Limb (tissue), 2 donors: ENCODE measurements around the gene UQCRC1.

Experiments
- DNase-seq, 2 donors: peaks; one replicate each; pipeline ENCODE4 v3.0.0-alpha.2; 2016; ENCODE audit errors: extremely low spot score in 2 of 2

UQCRC1 gene

DNA sequence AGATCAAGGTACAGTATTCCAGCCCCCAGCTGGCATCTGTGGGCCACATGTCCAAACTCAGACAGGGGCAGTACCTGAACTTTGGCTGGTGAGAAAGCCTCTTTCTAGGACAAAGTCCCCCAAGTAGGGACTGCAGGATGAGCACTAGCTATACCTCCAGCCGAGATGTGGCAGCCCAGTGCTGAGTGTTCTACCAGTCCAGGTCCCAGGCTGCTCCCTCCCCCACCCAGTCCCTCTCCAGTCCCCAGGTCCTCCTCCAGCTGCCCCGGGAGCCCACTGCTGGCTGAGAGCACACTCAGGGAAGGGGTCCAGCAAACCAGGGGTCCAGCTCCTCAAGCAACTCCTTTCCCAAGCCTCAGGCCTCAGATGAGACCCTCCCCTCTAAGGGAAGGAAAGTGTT is 24.3 kb upstream of the UQCRC1 start:
- no peak for DNase-seq

DNA sequence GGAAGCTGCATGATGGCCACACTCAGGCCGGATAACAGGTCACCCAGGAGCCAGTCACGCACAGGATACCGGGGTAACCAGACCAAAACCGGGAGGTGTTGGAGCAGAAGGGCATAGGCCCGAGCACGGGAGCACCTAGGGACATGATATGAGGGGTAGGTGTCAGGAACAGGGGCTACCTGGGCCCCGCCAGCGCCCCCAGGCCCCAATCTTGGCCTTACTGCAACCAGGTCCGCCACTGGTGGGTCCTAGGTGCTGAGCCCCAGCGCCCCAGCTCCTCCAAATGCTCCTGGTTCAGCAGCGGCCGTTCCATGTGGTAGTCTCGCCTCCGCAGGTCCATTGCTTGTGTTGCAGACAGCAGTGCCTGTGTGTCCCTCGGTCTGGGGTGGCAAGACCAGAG is 23.8 kb upstream of the UQCRC1 start:
- DNase-seq, result no peak

DNA sequence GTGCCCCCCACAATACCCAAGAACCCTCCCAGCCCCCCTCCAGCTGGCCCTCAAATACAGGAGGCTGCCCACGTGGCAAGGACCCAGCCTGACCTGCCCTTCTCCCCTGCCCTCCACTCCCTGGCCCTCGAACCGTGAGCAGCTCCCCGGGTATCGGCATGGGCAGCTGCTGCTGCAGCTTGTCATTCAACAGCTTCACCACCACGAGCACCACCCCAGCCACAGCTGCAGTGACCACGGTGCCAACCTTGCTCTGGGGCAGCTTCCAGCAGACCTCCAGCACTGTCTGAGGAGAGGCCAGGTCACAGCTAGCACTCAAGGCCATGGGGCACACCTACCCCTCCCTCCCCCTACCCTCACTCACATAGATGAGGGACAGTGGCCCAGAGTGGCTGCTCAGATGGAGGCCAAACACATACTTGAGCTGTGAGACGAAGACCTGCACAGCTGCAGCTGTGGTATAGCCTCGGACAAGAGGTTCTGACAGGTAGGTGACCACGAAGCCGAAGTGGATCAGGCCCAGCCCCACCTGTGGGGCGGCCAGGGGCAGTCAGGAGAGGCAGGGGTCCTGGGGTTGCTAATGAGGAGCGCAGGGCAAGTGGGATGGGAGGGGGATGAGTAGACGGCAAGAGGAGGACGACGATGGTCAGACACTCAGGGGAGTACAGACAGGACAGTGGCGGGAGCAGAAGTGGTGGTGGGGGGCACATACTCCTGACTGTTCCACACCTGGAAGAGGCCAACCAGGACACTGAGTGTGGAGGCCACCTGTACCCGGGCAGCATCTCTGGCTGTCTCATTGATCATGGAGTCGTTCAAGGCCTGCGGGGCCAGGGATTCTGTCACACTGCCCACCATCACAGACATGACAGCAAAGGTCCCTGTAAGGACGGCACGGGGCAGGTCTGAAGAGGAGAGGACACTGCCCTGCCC is 22.3 kb upstream of the UQCRC1 start:
- no peak for DNase-seq

DNA sequence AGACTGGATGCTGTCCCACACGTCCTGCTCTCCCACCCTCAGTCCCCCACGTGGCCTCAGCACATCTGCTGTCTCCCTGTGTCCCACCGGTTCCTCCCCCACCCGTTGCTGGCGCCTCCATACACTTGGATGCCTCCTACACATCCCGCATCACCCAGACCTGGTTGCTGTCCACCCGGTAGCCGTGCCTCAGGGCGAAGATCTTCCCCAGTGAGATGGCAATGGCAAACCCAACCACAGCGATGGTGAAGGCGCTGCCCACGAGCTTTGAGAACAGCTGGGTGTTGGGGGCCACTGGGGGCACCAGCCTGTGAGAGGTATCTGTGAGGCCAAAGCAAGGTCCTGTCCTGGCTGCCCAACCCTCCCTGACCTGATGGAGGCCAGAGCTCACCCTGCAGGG is 21.4 kb upstream of the UQCRC1 start:
- no peak for DNase-seq

DNA sequence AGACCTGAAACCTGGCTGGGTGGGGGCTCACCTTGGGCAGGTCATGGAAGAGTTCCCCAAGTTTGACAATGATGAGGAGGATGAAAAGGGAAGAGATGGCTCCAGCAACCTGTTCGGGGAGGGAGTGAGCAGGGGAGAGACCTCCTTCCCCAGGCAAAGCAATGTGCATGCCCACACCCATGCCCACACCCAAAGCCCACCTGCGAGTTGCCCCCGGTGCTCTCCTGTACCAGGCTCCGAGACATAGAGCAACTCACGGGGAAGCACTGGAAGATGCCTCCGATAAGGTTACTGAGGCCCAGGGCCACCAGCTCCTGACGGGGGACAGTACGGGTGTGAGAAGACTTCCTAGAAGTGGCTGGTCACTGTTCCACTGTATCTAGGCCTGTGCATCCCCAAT is 21.0 kb upstream of the UQCRC1 start:
- no peak for DNase-seq

DNA sequence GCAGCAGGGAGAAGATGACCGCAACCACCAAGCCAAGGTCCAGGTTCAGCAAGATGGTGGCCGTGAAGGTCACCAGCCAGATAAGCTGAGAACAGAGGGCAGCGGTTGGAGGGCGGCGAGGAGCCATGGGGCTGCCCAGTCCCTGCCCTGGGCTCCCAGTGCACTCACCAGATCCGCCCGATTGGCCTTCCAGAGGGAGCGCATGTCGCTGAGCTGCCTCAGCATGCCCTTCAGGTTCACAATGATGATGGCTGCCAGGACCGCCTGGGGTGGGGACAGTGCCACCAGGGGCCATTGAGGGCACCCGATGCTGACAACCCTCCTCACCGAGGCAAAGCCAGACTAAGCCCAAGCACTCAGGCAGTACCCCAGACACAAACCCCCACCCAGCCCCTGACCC is 20.4 kb upstream of the UQCRC1 start:
- DNase-seq, result no peak

DNA sequence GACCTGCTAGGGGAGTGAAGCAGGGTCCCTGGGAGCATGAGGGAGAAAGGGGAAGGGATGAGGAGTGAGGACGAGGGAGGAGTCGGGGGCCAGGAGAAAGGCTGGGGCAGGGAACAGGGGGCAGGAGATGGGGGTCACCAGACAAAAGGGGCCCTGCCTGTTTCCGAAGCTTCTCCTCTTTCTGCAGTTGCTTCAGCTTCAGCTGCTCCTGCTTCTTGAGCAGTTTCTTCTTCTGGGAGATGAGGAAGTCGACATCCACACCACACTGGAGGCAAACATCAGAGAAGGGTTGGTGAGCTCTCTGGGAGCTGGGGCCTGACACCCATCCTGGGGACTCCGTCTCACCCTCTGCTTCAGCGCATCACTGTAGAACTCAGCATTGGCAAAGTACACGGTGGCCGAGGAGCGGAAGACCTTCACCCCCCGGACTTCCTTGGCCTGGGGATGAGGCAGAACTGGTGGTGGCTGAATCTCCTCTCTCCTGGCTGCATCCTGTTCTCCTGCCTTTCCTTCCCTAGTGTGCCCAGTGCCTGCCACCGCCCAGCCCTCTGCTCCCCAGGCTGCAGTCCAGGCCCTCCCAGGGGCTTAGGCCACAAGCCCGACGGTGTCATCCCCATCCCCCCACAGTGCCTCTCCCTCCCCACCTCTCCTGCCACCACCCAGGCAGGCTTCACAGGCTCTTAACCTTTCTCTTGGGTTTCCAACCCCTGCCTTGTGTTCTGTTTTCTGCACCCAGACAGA is 19.0 kb upstream of the UQCRC1 start:
- no peak for DNase-seq

DNA sequence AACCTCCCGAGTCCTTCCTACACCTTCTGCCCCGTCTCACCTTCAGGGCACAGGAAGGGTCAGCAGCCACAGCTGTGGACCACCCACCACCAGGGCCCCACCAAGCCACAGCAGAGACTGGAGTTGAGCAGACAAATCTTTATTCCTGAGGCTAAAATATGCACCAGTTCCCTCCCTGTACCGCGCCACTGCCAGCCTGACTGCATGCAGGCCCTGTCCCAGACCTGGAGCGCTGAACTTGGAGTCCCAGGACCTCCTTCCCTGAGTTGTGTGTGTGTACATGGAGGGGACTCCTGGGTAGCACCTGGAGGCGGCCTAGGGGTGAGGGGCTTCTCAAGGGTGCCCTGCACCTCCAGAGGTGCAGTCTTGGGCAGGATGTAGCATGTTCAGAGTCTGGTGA is 16.2 kb upstream of the UQCRC1 start:
- DNase-seq, result no peak

DNA sequence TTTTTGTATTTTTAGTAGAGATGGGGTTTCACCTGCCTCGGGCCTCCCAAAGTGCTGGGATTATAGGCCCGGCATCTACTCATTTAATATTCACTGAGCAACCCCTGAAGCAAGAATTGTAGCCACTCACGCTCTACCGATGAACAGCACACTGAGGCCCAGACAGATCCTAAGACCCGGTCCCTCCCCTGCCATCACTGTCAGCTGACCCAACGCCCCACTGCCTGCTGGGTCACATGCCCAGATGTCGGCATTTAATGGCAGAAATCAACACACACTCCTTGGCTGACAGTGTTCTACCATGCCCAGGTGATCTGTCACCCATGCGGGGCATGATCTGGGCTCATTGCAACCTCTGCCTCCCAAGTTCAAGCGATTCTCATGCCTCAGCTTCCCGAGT is 15.3 kb upstream of the UQCRC1 start:
- no peak for DNase-seq

DNA sequence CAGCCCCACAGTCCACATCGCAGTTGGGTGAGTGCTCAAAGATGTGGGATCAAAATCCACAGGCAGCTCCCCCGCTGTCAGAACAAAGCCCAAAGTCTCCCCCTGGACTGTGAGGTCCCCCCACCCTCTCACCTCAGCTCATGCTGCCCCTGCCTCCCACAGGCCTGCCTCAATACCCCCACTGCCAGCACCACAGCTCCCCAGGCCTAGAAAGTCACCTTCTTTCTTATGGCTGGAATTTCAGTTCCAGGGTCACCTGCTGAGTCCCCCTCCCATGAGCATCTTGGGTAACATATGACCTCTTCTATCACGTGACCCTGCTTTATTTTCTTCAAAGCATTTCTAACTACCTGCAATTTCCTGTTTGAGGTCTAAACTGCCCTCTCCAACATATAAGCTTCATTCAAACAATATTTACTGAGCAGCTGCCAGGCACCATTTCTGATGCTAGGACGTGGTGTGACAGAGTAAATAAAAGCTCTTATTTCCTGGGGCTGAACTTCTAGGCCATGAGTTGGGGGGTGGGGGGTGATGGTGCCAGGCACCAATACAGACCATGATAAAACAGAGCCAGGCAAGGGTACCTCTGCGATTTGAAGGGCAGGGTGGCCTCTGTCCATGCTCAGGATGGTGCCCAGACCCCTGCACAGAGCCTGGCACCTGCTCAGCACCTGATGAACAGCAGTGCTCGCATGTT is 14.6 kb upstream of the UQCRC1 start:
- no peak for DNase-seq

DNA sequence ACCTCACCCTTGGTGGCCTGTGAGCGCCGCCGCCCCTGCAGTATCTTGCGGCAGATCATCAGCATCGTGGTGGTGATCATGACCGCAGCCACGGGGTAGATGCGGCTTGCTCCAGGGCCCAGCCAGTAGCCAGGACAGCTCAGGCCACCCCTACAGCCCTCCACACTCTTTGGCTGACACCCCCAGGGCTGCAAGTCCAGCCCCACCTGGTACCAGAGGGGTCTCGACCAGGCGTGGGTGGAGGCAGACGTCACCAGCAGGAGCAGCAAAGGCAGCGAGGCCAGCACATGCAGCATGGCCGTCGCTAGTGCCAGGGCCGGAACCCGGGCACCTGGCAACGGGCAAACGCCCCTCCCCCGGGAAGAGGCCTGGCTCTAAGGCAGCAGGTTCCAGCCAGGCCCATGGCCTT is 12.0 kb upstream of the UQCRC1 start, which contains the start of gene TMEM89:
Gene TMEM89 (minus strand): TSS at position 309 of the 409 bp plus-strand sequence. CDS start 13 bp downstream, at position 296.
- no peak for DNase-seq

DNA sequence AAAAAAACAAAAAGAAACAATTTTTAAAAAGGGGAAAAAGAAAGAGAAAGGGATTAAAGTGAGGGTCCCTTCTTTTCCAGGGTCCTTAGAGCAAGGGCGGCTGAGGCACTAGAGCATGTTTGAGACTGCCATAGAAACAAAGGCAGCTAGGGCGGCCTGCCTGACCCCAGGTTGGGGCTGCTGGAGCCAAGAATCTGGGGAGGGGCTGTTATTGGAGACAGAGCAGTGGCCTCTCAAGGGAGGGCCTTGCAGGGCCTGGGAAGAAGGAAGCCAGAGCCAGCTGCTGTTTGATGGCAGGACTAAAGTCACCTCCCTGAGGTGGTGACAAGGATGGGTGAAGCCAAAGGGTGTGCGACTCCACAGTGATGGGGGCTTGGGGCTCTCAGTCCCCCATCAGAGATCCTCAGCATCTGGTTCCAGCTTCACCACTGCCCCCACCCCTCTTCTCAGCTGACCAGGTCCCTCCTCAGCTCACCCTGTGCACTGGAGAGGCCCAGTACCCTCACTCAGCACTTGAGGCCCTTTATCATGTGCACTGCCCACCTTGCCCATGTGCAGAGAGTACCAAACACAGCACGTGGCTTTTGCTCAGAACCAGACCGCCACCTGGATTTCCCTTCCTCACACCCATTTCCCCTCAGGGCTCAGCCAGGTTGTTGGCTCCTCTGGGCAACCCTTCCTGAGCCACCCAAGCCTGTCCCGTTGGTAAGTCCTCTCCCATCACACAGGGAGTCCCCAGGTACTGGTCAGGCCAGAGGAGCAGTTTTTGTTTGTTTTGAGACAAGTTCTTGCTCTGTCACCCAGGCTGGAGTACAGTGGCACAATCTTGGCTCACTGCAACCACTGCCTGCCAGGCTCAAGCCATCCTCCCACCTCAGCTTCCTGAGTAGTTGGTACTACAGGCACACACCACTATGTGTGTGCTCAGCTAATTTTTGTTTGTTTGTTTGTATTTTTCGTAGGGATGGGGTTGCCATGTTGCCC is 10.4 kb upstream of the UQCRC1 start:
- no peak for DNase-seq

DNA sequence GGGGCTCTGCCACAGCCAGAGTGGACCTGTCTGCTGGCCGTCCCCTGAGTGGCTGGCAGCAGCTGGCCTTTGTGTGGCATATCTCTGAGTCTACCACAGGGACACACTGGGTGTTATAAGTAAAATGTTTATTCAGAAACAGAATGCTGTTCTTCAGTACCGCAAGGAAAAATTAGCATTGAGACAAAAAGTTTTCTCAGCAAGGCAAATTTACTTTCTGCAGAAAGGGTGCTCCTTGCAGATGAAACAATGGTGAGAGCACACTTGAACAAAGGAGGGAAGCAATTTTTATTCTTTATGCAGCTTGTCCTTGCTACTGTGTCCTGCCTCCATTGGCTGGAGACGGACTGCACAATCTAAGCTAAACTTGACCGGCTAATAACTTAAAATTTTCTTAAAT is 8.1 kb upstream of the UQCRC1 start:
- DNase-seq, result no peak

DNA sequence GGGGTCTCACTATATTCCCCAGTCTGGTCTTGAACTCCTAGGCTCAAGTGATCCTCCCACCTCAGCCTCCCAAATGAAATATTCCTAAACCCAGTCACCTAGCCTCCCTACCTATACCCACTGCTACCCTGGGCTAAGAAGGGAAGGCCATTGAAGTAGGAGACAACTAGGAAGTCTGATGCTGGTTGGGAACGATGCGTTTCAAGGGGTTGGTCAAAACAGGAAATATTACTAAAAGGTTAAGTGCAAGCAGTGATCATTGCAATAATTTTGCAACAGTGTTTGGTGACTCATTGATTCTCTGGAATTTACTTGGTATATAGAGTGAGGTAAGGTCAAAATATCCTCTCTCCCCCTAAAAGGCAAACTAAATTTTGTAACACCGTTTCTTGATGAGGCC is 4.6 kb upstream of the UQCRC1 start:
- no peak for DNase-seq

DNA sequence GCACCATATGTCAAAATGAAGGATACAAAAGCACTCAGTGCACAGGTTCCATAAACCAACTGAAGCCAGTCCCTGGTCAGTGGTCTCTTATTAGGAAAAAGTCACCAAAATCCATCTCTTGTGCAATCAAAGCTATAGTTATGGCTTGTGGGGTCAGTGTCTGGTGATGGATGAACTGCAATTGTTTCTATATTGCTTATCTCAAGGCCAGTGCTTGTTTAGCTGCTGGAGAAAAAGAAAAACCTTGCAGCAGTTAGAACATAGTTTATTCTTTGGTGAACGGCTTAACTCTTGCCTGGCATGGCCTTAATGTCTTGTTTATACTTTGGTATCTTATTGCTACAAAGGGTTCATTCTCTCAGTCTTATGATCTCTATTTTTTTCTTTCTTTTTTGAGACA is 2.9 kb upstream of the UQCRC1 start:
- DNase-seq, result no peak

DNA sequence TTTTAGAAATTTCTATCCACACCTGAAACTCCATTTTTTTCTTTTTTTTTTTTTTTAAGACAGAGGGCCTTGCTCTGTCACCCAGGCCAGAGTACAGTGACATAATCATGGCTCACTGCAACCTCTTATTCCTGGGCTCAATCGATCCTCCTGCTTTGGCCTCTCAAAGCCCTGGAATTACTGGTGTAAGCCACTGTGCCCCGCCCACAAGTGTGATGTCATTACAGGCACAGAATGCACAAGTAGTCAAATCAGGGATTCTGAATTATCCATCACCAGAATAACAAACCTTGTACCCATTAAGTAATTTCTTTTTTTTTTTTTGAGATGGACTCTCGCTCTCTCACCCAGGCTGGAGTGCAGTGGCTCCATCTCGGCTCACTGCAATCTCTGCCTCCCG is 1.9 kb downstream of the UQCRC1 start:
- DNase-seq, result no peak

DNA sequence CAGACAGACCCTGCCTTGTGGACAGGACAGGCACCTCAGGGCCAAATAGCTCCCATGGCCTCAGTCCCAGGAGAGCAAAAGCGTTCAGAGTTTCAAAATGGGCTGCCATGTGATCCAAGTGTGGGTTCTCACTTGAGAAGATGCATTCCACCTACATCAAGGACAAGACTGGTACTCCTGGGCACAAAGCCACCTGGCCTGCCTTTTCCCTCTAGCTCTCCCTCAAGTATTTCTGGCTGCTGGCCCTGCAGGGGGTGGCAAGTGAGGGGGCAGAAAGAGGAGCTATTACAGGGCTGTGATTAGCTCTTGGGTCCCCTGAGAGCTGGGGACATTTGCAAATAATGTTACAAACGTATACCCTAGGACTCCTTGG is 7.8 kb downstream of the UQCRC1 start:
- DNase-seq, result no peak

DNA sequence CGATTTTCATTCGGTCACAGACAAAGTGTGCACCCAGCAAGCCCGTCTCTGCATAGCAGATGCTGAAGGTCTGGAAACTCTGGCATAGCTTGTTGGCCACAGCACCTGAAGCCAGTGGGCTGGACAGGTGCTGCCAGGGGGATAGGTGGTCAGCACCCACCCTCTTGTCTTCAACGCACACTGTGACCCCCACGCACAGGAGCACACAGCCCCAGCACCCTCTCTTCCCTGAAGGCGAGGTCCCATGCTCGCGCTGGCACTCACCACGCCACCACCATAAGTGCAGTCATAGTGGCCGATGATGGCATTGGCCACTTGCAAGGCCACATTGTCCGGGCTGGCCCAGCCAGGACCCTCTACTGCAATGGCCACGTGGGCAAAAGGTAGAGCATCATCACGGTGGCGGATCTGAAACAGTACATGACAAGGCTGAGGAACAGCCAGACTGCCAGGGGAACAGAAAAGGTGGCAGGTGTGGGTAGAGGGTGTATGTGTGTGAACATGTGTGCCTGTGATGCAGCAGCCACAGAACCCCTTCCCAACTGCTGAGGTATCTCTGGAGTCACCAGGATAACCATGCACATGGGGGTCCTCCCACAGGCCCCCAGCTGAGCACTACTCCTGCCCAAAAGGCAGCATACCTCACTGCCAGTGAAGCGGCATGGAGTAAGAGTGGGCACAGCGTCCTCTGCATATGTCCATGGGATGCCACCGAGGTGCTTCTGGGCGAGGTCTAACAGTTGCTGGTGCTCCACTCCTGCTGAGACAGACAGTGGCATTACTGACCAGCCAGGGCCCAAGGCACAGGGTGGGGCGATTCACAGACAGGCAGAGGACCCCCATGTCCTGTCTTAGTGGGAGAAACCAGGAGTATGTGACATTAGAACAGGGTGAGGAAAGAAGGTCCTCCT is 8.5 kb downstream of the UQCRC1 start:
- DNase-seq, result no peak

DNA sequence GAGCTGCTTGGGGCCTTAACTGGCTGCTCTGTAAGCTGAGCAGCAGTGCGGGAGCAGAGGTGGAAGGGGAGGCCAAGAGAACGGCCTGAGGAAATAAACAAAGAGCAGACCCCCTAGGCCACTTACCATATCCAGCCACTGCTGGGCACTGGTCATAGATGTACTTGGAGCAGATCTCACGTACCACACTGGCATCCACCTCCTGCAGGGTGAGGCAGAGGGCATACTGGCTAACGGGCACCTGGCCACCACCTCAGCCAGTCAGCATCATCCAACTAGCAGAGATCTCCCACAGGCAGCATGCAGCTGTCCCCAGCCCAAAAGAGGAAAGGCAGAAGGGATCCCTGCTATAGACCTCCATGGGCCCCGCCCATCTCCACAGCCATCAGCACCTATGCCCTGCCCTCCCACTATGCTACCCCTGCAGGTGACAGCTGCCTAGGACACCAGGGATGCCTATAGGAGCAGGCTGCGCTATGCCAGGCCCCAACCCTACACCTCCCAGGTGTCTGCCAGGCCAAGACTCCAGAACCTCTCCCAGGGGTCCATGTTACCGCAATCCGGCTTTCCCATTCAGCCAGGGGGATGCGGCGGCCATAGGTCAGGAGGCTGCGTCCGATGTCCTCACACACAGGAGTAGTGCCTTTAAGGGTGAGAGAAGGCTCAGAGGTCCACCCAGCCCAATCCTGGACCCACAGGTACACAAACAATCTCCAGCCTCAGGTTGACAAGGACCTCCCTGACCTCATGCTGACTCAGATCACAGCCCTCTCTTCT is 9.7 kb downstream of the UQCRC1 start:
- no peak for DNase-seq
